B cell (primary cell): ENCODE data around the gene BTG2. TPM values are rescaled to one million over a fixed set of nuclear protein-coding genes. Genes with fewer than 3 reads are reported as not detected.
A peak's percentile ranks its signal among the peaks of the same experiment; 100 is the strongest.

Experiments
- ATAC-seq: fragments of 200-7000 bp; cut with Tn5 transposase; one replicate; pipeline ENCODE4 v1.10.0; 2021; ENCODE audit warnings: low read depth, mild to moderate bottlenecking, moderate number of reproducible peaks, moderate library complexity
- CTCF ChIA-PET: fragments of 350-600 bp; sonication (Branson Sonifier 250); formaldehyde crosslinking; loops from one replicate; lab custom pipeline; 2021; ENCODE audit warnings: antibody characterized with exemption, inconsistent platforms; lab: Charles Lee
- POLR2A ChIA-PET: fragments of 350-600 bp; sonication (Branson Sonifier 250); formaldehyde crosslinking; loops from one replicate; lab custom pipeline; 2021; ENCODE audit warnings: antibody characterized with exemption; lab: Charles Lee
- DNase-seq: peaks from one replicate; pipeline ENCODE4 v3.0.0; 2013
- H2AFZ ChIP-seq: 2 replicates; pipeline ENCODE4 v1.6.1; 2012; ENCODE audit warnings: mild to moderate bottlenecking, low read depth, low read length; ENCODE audit not compliant: insufficient read depth, poor library complexity, severe bottlenecking
- H3K27ac ChIP-seq, 2 donors: 1 replicate in 1 of 2; 2 replicates in 1 of 2; pipeline ENCODE4 v1.5.1; 2012 to 2013; ENCODE audit warnings: low read length in 2 of 2, mild to moderate bottlenecking in 2 of 2, moderate library complexity in 1 of 2
- H3K27me3 ChIP-seq, 4 experiments: fragments of 200-600 bp in 1 of 4; sonication (generic) in 1 of 4; replicated peaks in 1 of 4; 1 replicate in 2 of 4; 2 replicates in 2 of 4; pipeline versions ENCODE4 v1.6.1 to v1.7.0; 2013 to 2016; ENCODE audit warnings: low read length in 3 of 4, mild to moderate bottlenecking in 2 of 4, mixed read lengths in 1 of 4, moderate library complexity in 1 of 4; ENCODE audit not compliant: insufficient read depth in 4 of 4, control insufficient read depth in 3 of 4; ENCODE audit errors: control extremely low read depth in 1 of 4
- H3K36me3 ChIP-seq, 2 experiments: replicated peaks in 1 of 2; 1 replicate in 1 of 2; 2 replicates in 1 of 2; pipeline versions ENCODE4 v1.6.1 to v1.7.1; 2013; ENCODE audit warnings: low read length in 1 of 2; ENCODE audit not compliant: insufficient read depth in 2 of 2, control insufficient read depth in 1 of 2; ENCODE audit errors: control extremely low read depth in 1 of 2, extremely low read depth in 1 of 2
- H3K4me1 ChIP-seq, 2 donors: fragments of 200-600 bp in 1 of 2; sonication (generic) in 1 of 2; 1 replicate in 1 of 2; 2 replicates in 1 of 2; pipeline versions ENCODE4 v1.5.1 to v1.6.1; 2013 to 2017; ENCODE audit warnings: low read length in 2 of 2; ENCODE audit not compliant: control insufficient read depth in 2 of 2, insufficient read depth in 2 of 2
- H3K4me2 ChIP-seq: replicated peaks from 2 replicates; pipeline ENCODE3; 2012; ENCODE audit warnings: mild to moderate bottlenecking, low read depth, low read length; ENCODE audit not compliant: poor library complexity, severe bottlenecking
- H3K4me3 ChIP-seq, 5 experiments: fragments of 200-600 bp in 1 of 5; sonication (generic) in 1 of 5; 1 replicate in 3 of 5; 2 replicates in 2 of 5; pipeline versions ENCODE4 v1.5.1 to v1.7.0; 2011 to 2016; ENCODE audit warnings: low read length in 4 of 5, mild to moderate bottlenecking in 4 of 5, low read depth in 2 of 5, control low read depth in 1 of 5, moderate library complexity in 1 of 5; ENCODE audit not compliant: insufficient read depth in 1 of 5; ENCODE audit errors: control extremely low read depth in 1 of 5, extremely low read depth in 1 of 5
- H3K79me2 ChIP-seq: fragments of 200-600 bp; sonication (generic); one replicate; pipeline ENCODE4 v1.6.0; 2016; ENCODE audit warnings: low read length; ENCODE audit not compliant: control insufficient read depth, insufficient read depth
- H3K9ac ChIP-seq: fragments of 200-600 bp; sonication (generic); 2 replicates; pipeline ENCODE4 v1.6.1; 2017; ENCODE audit warnings: mild to moderate bottlenecking, low read length, moderate library complexity
- H3K9me3 ChIP-seq, 3 donors: one replicate each; pipeline versions ENCODE4 v1.6.1 to v1.7.1; 2013; ENCODE audit warnings: low read length in 2 of 3; ENCODE audit not compliant: control insufficient read depth in 2 of 3, insufficient read depth in 1 of 3; ENCODE audit errors: control extremely low read depth in 1 of 3
- H4K20me1 ChIP-seq: 2 replicates; pipeline ENCODE4 v1.6.0; 2012; ENCODE audit warnings: mild to moderate bottlenecking, low read length; ENCODE audit not compliant: insufficient read depth, control insufficient read depth, poor library complexity, severe bottlenecking
- H3K27ac Mint-ChIP-seq: one replicate; pipeline ENCODE4 v1.8.0; 2021; ENCODE audit warnings: mixed read lengths
- H3K27me3 Mint-ChIP-seq: one replicate; pipeline ENCODE4 v1.8.0; 2021; ENCODE audit warnings: mixed read lengths
- H3K4me1 Mint-ChIP-seq: one replicate; pipeline ENCODE4 v1.8.0; 2021; ENCODE audit warnings: mixed read lengths
- H3K4me3 Mint-ChIP-seq: one replicate; pipeline ENCODE4 v1.8.0; 2021; ENCODE audit warnings: mixed read lengths
- H3K9me3 Mint-ChIP-seq: one replicate; pipeline ENCODE4 v1.8.0; 2022; ENCODE audit warnings: mixed read lengths; ENCODE audit not compliant: insufficient read depth
- EZH2 ChIP-seq: IDR thresholded peaks from 2 replicates; pipeline ENCODE4 v1.6.1; 2012; ENCODE audit warnings: borderline replicate concordance, low read depth, mild to moderate bottlenecking, moderate library complexity, low read length; ENCODE audit not compliant: insufficient read depth, poor library complexity, severe bottlenecking
- WGBS: methylation state at CpG from one replicate; pipeline ENCODE4 v1.1.5; 2013; ENCODE audit warnings: missing lambda C conversion rate; ENCODE audit not compliant: insufficient coverage; 5-methylcytosine and 5-hydroxymethylcytosine counted together
- intact Hi-C: fragments of 100-400 bp; cut with micrococcal nuclease; formaldehyde crosslinking; loops from one replicate; pipeline ENCODE4 v1.10.0; 2022
- polyA plus RNA-seq: library from polyadenylated mRNA; depleted of rRNA; stranded (reverse); fragments of >200 nt; gene quantifications from 2 replicates; pipeline ENCODE4 v1.2.3, GENCODE V29; 2012
- total RNA-seq, 2 donors: library from RNA; stranded (reverse); fragments of 120-200 nt in 1 of 2; gene quantifications; 1 replicate in 1 of 2; 2 replicates in 1 of 2; pipeline versions ENCODE4 v1.2.3 to v1.2.4, GENCODE V29; 2013 to 2022
- TF ChIP-seq, protein P1 (sequence below): fragments of 200-600 bp; IDR thresholded peaks from one replicate; pipeline ENCODE4 v1.8.0; 2022; ENCODE audit warnings: antibody characterized with exemption, mild to moderate bottlenecking

BTG2 gene
- total and polyA plus RNA-seq, 2 donors (not counting 1 experiment from before 2014, with no cell fraction given) = 508 to 778 TPM

DNA sequence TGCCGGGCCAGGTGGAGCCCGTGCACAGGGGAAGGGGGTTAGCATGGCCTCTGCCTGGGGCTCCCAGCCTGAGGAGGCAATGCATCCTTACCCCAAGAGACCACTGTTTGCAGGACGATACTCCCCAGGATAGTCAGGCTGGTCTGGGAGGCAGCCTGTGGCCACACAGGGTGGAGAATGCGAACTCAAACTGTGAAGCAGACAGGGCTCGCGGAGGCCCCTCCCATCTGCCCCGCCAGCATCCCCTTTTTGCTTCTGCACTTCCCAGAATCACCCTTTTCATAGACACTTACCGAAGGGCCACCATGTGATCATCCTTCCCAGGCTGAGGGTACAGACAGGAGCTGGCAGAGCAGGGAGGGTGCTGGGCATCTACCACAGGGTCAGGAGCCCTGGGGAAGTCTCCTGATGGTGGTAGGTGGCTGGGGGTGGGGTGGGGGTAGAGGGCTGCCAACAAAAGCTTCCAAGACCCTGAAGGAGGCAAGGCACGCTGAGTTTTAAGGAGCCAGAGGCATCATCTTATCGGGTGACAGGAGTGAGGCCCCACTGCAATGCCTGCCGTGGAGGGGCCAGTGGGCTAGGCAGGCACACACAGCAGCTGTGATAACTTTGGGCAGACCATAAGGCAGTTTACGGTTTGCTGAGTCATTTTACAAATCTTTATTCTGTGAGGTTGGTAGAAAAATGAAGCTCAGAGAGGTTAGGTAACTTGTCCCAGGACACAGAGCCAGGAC is 31.3 kb upstream of the BTG2 start:
- peaks cover 74% of the 10 kb centered on the region for H3K4me1 Mint-ChIP-seq
- no peaks in the 10 kb centered on the region for H3K9me3 ChIP-seq
- ChIA-PET POLR2A (interaction anchor here (0.7 to 16.0 kb wide), 8 partner anchors 14 to 678 kb away, joined by 3 to 307 read pairs (median 12); partner anchors contain the start of gene BTG2), CTCF (interaction anchor here (1.2 to 37.7 kb wide), 7 partner anchors 14 to 214 kb away, joined by 5 to 1776 read pairs (median 80); partner anchors contain the start of genes BTG2 and FMOD)
- peak overlapping the region; percentile 45 to 83 (median 61) for H3K4me3 ChIP-seq
- H3K4me3 Mint-ChIP-seq = peak overlapping the region; percentile 86
- TF ChIP-seq EZH2 = no peak
- TF ChIP-seq, protein P1, sequence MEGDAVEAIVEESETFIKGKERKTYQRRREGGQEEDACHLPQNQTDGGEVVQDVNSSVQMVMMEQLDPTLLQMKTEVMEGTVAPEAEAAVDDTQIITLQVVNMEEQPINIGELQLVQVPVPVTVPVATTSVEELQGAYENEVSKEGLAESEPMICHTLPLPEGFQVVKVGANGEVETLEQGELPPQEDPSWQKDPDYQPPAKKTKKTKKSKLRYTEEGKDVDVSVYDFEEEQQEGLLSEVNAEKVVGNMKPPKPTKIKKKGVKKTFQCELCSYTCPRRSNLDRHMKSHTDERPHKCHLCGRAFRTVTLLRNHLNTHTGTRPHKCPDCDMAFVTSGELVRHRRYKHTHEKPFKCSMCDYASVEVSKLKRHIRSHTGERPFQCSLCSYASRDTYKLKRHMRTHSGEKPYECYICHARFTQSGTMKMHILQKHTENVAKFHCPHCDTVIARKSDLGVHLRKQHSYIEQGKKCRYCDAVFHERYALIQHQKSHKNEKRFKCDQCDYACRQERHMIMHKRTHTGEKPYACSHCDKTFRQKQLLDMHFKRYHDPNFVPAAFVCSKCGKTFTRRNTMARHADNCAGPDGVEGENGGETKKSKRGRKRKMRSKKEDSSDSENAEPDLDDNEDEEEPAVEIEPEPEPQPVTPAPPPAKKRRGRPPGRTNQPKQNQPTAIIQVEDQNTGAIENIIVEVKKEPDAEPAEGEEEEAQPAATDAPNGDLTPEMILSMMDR = no peak
- H3K27me3 ChIP-seq = no peaks in the 10 kb centered on the region
- no peaks in the 10 kb centered on the region for H3K9me3 Mint-ChIP-seq
- H3K27ac Mint-ChIP-seq = peak overlapping the region; percentile 86
- DNase-seq = peak; percentile 78
- H3K36me3 ChIP-seq = no peaks in the 10 kb centered on the region
- peak overlapping the region; percentile 78 for H3K9ac ChIP-seq
- WGBS = 25% methylated on average over 11 of the region's 12 CpGs
- intact Hi-C loops = loop anchor here (1.0 kb wide), 6 partner anchors 8 to 64 kb away; partner anchors contain the start of gene BTG2
- peak; percentile 40 for ATAC-seq
- H3K27ac ChIP-seq = peak overlapping the region; percentile 62 to 84
- H3K79me2 ChIP-seq = peaks cover 77% of the 10 kb centered on the region
- no peaks in the 10 kb centered on the region for H3K27me3 Mint-ChIP-seq
- no peaks in the 10 kb centered on the region for H4K20me1 ChIP-seq
- H3K4me1 ChIP-seq = peaks cover 74 to 80% of the 10 kb centered on the region in 2 donors
- peak overlapping the region; percentile 70 for H2AFZ ChIP-seq
- H3K4me2 ChIP-seq = peak overlapping the region; percentile 97
